HEK293 (cell line): Measurements from ENCODE around the gene DUOX1.

ENCODE experiments used
- CTCF ChIA-PET: fragments of 350-600 bp; formaldehyde crosslinking; extraction: SDS; loops from one replicate; lab custom pipeline; 2021; ENCODE audit warnings: antibody characterized with exemption; lab: Yijun Ruan, JAX
- POLR2A ChIA-PET: fragments of 300-600 bp; formaldehyde crosslinking; extraction: SDS; loops from one replicate; lab custom pipeline; 2020; ENCODE audit warnings: antibody characterized with exemption, inconsistent platforms; lab: Yijun Ruan, JAX
- H3K27ac ChIP-seq: fragments of 200-500 bp; sonication (Bioruptor generic); 2 replicates; pipeline ENCODE4 v1.5.1; 2014; ENCODE audit warnings: low read depth, low read length, control low read depth, inconsistent platforms; ENCODE audit errors: extremely low read depth
- H3K36me3 ChIP-seq, 2 experiments: fragments of 200-500 bp in 1 of 2; sonication (Bioruptor generic) in 1 of 2; 1 replicate in 1 of 2; 2 replicates in 1 of 2; pipeline ENCODE4 v1.5.1; 2014 to 2017; ENCODE audit warnings: inconsistent platforms in 2 of 2, low read length in 2 of 2; ENCODE audit not compliant: control insufficient read depth in 2 of 2, insufficient read depth in 1 of 2
- H3K4me1 ChIP-seq: fragments of 200-500 bp; sonication (Bioruptor generic); 2 replicates; pipeline ENCODE4 v1.5.1; 2014; ENCODE audit warnings: mild to moderate bottlenecking, low read length, inconsistent platforms; ENCODE audit not compliant: control insufficient read depth, insufficient read depth
- H3K4me3 ChIP-seq: 2 replicates; pipeline ENCODE4 v1.5.1; 2011; ENCODE audit warnings: low read depth, mild to moderate bottlenecking, control low read depth, low read length, moderate library complexity
- H3K9me3 ChIP-seq: fragments of 200-500 bp; sonication (Bioruptor generic); 2 replicates; pipeline ENCODE4 v1.5.1; 2014; ENCODE audit warnings: low read depth, low read length, inconsistent platforms; ENCODE audit not compliant: control insufficient read depth, insufficient read depth
- BCL11A ChIP-seq: fragments of 450-650 bp; formaldehyde crosslinking; IDR thresholded peaks from 2 replicates; pipeline ENCODE4 v1.5.1; 2016; ENCODE audit warnings: low read depth, missing biosample characterization, missing genetic modification characterization
- GLI2 ChIP-seq: fragments of 450-650 bp; formaldehyde crosslinking; IDR thresholded peaks from 2 replicates; pipeline ENCODE4; 2017; ENCODE audit warnings: missing biosample characterization, missing genetic modification characterization, low read depth, borderline replicate concordance
- GLIS1 ChIP-seq: fragments of 450-650 bp; formaldehyde crosslinking; IDR thresholded peaks from 2 replicates; pipeline ENCODE4 v1.5.1; 2016; ENCODE audit warnings: missing biosample characterization, missing genetic modification characterization
- ZNF239 ChIP-seq: fragments of 450-650 bp; formaldehyde crosslinking; IDR thresholded peaks from 2 replicates; pipeline ENCODE4 v1.5.1; 2016; ENCODE audit warnings: missing biosample characterization, missing genetic modification characterization
- ZNF555 ChIP-seq: fragments of 450-650 bp; formaldehyde crosslinking; conservative IDR thresholded peaks from 2 replicates; pipeline ENCODE4 v1.5.1; 2017; ENCODE audit warnings: missing biosample characterization, mild to moderate bottlenecking, missing genetic modification characterization, inconsistent platforms
- ZNF596 ChIP-seq: fragments of 450-650 bp; IDR thresholded peaks from 2 replicates; pipeline ENCODE4 v1.5.0; 2018; ENCODE audit warnings: missing biosample characterization, mild to moderate bottlenecking, missing genetic modification characterization, moderate library complexity
- ZNF654 ChIP-seq: fragments of 450-650 bp; formaldehyde crosslinking; IDR thresholded peaks from 2 replicates; pipeline ENCODE4 v1.5.1; 2016; ENCODE audit warnings: low read depth, missing biosample characterization, missing genetic modification characterization
- ZNF677 ChIP-seq: fragments of 450-650 bp; IDR thresholded peaks from 2 replicates; pipeline ENCODE4 v1.5.0; 2018; ENCODE audit warnings: missing biosample characterization, mild to moderate bottlenecking, missing genetic modification characterization, moderate library complexity
- ZNF776 ChIP-seq: fragments of 450-650 bp; formaldehyde crosslinking; IDR thresholded peaks from 2 replicates; pipeline ENCODE4 v1.5.0; 2017; ENCODE audit warnings: missing biosample characterization, missing genetic modification characterization, borderline replicate concordance
- ZNF777 ChIP-seq: fragments of 450-650 bp; formaldehyde crosslinking; IDR thresholded peaks from 2 replicates; pipeline ENCODE4 v1.5.1; 2017; ENCODE audit warnings: missing biosample characterization, missing genetic modification characterization, borderline replicate concordance
- TF ChIP-seq, protein P1 (sequence below): fragments of 450-650 bp; formaldehyde crosslinking; IDR thresholded peaks from 2 replicates; pipeline ENCODE4 v1.5.1; 2016; ENCODE audit warnings: missing biosample characterization, missing genetic modification characterization
- TF ChIP-seq, protein P2 (sequence below): fragments of 450-650 bp; formaldehyde crosslinking; IDR thresholded peaks from 2 replicates; pipeline ENCODE4 v1.5.1; 2016; ENCODE audit warnings: missing biosample characterization, missing genetic modification characterization, borderline replicate concordance
- TF ChIP-seq, protein P3 (sequence below): fragments of 450-650 bp; formaldehyde crosslinking; IDR thresholded peaks from 2 replicates; pipeline ENCODE4 v1.5.1; 2017; ENCODE audit warnings: missing biosample characterization, mild to moderate bottlenecking, missing genetic modification characterization, moderate library complexity
- TF ChIP-seq, protein P4 (sequence below): fragments of 450-650 bp; formaldehyde crosslinking; IDR thresholded peaks from 2 replicates; pipeline ENCODE4 v1.5.0; 2017; ENCODE audit warnings: missing biosample characterization, missing genetic modification characterization, borderline replicate concordance

The DUOX1 gene

DNA sequence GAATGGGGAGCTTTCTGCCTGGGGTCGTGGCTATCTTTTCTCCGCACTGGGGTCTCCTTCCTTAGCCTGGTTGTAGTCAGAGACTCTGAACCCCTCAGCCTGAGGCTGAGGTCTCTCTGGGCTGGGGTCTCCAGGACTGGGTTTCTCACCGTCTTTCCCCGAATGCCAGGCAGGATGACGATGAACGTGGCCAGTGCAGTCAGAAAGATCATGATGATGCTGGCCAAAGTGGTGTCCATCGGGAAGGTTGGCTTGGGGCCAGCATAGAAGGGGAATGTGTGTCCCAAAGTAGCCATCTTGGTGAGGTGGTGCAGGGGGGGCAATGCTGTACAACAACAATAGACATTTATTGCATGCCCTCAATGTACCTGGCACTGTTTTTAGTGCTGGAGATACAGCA is 7.1 kb upstream of the DUOX1 start (continued):
- TF ChIP-seq, protein P1, sequence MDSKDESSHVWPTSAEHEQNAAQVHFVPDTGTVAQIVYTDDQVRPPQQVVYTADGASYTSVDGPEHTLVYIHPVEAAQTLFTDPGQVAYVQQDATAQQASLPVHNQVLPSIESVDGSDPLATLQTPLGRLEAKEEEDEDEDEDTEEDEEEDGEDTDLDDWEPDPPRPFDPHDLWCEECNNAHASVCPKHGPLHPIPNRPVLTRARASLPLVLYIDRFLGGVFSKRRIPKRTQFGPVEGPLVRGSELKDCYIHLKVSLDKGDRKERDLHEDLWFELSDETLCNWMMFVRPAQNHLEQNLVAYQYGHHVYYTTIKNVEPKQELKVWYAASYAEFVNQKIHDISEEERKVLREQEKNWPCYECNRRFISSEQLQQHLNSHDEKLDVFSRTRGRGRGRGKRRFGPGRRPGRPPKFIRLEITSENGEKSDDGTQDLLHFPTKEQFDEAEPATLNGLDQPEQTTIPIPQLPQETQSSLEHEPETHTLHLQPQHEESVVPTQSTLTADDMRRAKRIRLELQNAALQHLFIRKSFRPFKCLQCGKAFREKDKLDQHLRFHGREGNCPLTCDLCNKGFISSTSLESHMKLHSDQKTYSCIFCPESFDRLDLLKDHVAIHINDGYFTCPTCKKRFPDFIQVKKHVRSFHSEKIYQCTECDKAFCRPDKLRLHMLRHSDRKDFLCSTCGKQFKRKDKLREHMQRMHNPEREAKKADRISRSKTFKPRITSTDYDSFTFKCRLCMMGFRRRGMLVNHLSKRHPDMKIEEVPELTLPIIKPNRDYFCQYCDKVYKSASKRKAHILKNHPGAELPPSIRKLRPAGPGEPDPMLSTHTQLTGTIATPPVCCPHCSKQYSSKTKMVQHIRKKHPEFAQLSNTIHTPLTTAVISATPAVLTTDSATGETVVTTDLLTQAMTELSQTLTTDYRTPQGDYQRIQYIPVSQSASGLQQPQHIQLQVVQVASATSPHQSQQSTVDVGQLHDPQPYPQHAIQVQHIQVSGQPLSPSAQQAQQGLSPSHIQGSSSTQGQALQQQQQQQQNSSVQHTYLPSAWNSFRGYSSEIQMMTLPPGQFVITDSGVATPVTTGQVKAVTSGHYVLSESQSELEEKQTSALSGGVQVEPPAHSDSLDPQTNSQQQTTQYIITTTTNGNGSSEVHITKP (tag by site-specific recombination): no peak
- TF ChIP-seq GLIS1 (no peak), ZNF654 (tag by site-specific recombination) (no peak), ZNF596 (tag by site-specific recombination) (no peak), BCL11A (tag by site-specific recombination) (no peak), GLI2 (no peak), ZNF555 (tag by site-specific recombination) (no peak), ZNF777 (tag by site-specific recombination) (no peak)
- TF ChIP-seq, protein P2, sequence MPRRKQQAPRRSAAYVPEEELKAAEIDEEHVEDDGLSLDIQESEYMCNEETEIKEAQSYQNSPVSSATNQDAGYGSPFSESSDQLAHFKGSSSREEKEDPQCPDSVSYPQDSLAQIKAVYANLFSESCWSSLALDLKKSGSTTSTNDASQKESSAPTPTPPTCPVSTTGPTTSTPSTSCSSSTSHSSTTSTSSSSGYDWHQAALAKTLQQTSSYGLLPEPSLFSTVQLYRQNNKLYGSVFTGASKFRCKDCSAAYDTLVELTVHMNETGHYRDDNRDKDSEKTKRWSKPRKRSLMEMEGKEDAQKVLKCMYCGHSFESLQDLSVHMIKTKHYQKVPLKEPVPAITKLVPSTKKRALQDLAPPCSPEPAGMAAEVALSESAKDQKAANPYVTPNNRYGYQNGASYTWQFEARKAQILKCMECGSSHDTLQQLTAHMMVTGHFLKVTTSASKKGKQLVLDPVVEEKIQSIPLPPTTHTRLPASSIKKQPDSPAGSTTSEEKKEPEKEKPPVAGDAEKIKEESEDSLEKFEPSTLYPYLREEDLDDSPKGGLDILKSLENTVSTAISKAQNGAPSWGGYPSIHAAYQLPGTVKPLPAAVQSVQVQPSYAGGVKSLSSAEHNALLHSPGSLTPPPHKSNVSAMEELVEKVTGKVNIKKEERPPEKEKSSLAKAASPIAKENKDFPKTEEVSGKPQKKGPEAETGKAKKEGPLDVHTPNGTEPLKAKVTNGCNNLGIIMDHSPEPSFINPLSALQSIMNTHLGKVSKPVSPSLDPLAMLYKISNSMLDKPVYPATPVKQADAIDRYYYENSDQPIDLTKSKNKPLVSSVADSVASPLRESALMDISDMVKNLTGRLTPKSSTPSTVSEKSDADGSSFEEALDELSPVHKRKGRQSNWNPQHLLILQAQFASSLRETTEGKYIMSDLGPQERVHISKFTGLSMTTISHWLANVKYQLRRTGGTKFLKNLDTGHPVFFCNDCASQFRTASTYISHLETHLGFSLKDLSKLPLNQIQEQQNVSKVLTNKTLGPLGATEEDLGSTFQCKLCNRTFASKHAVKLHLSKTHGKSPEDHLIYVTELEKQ (tag by site-specific recombination): no peak

DNA sequence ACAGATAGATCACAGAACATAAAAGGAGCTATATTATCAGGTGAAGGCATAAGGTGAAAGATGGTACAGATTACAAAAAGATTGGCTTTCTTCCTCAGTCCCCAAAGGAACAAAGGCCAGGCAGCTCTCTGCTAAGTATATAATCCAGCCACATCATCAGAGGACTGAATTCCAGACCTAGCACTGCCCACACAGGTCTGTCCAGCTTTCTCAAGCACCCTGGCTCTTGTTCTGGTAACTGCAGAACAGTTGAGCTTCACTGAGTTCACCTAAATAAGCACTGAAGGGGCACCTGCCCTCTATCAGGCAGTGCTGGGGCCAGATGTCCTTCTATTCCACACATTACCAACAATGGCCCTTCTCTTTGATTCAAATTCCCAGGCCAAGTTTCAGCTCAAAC is 6.4 kb upstream of the DUOX1 start:
- no peak overlapping the region for H3K4me3 ChIP-seq
- H3K36me3 ChIP-seq: no peaks in the 10 kb centered on the region
- no peak overlapping the region for H3K27ac ChIP-seq
- TF ChIP-seq, protein P3, sequence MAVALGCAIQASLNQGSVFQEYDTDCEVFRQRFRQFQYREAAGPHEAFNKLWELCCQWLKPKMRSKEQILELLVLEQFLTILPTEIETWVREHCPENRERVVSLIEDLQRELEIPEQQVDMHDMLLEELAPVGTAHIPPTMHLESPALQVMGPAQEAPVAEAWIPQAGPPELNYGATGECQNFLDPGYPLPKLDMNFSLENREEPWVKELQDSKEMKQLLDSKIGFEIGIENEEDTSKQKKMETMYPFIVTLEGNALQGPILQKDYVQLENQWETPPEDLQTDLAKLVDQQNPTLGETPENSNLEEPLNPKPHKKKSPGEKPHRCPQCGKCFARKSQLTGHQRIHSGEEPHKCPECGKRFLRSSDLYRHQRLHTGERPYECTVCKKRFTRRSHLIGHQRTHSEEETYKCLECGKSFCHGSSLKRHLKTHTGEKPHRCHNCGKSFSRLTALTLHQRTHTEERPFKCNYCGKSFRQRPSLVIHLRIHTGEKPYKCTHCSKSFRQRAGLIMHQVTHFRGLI (tag by site-specific recombination): no peak
- no peak for TF ChIP-seq ZNF677 (tag by site-specific recombination)
- TF ChIP-seq, protein P4, sequence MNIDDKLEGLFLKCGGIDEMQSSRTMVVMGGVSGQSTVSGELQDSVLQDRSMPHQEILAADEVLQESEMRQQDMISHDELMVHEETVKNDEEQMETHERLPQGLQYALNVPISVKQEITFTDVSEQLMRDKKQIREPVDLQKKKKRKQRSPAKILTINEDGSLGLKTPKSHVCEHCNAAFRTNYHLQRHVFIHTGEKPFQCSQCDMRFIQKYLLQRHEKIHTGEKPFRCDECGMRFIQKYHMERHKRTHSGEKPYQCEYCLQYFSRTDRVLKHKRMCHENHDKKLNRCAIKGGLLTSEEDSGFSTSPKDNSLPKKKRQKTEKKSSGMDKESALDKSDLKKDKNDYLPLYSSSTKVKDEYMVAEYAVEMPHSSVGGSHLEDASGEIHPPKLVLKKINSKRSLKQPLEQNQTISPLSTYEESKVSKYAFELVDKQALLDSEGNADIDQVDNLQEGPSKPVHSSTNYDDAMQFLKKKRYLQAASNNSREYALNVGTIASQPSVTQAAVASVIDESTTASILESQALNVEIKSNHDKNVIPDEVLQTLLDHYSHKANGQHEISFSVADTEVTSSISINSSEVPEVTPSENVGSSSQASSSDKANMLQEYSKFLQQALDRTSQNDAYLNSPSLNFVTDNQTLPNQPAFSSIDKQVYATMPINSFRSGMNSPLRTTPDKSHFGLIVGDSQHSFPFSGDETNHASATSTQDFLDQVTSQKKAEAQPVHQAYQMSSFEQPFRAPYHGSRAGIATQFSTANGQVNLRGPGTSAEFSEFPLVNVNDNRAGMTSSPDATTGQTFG (tag by site-specific recombination): no peak
- no peak for TF ChIP-seq ZNF239 (tag by site-specific recombination)
- TF ChIP-seq ZNF776 (tag by site-specific recombination): no peak
- no peaks in the 10 kb centered on the region for H3K9me3 ChIP-seq
- H3K4me1 ChIP-seq: no peaks in the 10 kb centered on the region
- ChIA-PET POLR2A (no interaction called here), CTCF (interaction anchor here (0.9 kb wide), 1 partner anchor 10 kb away, joined by 4 read pairs; no protein-coding TSS in a partner anchor)
